Activated naive CD8-positive, alpha-beta T cell treated with anti-CD3 and anti-CD28 coated beads, Interleukin-2, amount 50 U/mL, for 24 hours (primary cell): Measurements from ENCODE around the gene BRIP1.
"Not testable (repeated sequence)": the region's sequence is repeated elsewhere in the genome, so short reads cannot be mapped to it uniquely, and the experiment has no call there.

Source experiments
- ATAC-seq: fragments of 150-1000 bp; cut with Tn5 transposase; one replicate; pipeline ENCODE4 v1.10.0; 2021
- DNase-seq: peaks from one replicate; pipeline ENCODE4 v3.0.0; 2021
- H3K27ac Mint-ChIP-seq: one replicate; pipeline ENCODE4 v1.8.0; 2021; ENCODE audit warnings: mild to moderate bottlenecking, mixed read lengths
- H3K27me3 Mint-ChIP-seq: one replicate; pipeline ENCODE4 v1.8.0; 2021; ENCODE audit warnings: mixed read lengths
- H3K36me3 Mint-ChIP-seq: one replicate; pipeline ENCODE4 v1.8.0; 2021; ENCODE audit warnings: low read depth, mixed read lengths
- H3K4me1 Mint-ChIP-seq: one replicate; pipeline ENCODE4 v1.8.0; 2021; ENCODE audit warnings: mixed read lengths
- H3K4me3 Mint-ChIP-seq: one replicate; pipeline ENCODE4 v1.8.0; 2021; ENCODE audit warnings: mild to moderate bottlenecking, moderate library complexity, mixed read lengths
- H3K9me3 Mint-ChIP-seq: one replicate; pipeline ENCODE4 v1.8.0; 2021; ENCODE audit warnings: mixed read lengths

The BRIP1 gene

DNA sequence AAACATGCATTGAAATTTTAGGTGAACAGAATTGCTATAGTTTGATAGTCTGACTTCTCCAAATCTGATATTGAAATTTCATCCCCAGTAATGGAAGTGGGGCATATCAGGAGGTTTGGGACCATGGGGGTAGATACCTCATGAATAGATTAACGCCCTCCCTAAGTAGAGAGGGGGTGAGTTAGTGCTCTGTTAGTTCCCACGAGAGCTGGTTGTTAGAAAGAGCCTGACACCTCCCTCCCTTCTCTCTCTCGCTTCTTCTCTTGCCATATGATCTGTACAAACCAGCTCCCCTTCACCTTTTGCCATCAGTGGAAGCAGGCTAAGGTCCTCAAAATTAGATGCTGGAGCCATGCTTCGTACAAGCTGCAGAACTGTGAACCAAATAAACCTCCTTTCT, 78.8 kb downstream of the BRIP1 start:
- H3K36me3 Mint-ChIP-seq: peaks cover 4% of the 10 kb centered on the region
- no peaks in the 10 kb centered on the region for H3K9me3 Mint-ChIP-seq
- no peak overlapping the region for H3K27ac Mint-ChIP-seq
- H3K27me3 Mint-ChIP-seq: no peaks in the 10 kb centered on the region
- no peak overlapping the region for H3K4me3 Mint-ChIP-seq
- no peak for ATAC-seq
- DNase-seq: no peak
- peaks cover 3% of the 10 kb centered on the region for H3K4me1 Mint-ChIP-seq

DNA sequence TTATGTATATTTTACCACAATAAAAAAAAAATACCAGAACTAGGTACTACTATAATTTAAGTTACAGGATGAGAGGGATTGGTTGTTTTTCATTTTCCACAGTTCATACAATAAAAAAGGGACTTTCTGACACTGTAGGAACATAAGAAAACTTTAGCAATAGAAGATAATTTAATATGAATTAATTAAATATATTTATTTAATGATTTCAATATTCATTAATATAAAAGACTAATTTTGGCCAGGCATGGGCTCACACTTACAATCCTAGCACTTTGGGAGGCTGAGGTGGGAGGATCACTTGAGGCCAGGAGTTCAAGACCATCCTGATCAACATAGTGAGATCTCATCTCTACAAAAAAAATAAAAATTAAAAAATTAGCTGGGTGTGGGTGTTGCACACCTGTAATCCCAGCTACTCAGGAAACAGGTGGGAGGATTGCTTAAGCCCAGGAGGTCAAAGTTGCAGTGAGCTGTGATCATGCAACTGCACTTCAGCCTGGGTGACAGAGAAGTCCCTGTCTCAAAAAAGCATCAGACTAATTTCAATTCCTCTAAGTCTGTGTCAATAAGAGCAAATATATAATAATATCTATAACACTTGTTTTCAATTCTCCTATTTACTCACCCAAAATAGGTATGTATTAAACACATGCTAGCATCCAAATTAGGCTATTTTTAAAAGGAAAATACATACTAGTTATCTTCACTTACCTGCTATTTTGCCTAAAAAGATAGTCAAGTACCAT, 79.6 kb downstream of the BRIP1 start:
- Mint-ChIP-seq H3K27me3 (no peaks in the 10 kb centered on the region), H3K4me3 (no peak overlapping the region), H3K4me1 (peaks cover 3% of the 10 kb centered on the region), H3K27ac (no peak overlapping the region), H3K36me3 (peaks cover 6% of the 10 kb centered on the region), H3K9me3 (no peaks in the 10 kb centered on the region)
- DNase-seq (no peak), ATAC-seq (no peak)

DNA sequence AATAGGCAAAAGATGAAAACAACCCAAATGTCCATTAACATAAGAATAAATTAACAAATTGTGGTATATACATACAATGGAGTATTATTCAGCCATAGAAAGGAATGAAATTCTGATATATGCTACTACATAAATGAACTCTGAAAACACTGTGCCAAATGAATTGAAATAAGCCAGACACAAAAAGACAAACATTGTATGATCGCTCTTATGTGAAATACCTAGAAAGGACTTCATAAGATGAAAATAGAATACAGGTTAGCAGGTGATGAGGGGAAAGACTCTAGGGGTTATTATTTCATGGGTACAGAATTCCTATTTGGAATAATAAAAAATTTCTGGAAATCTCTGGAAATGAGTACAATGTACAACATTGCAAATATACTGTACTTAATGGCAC, 80.2 kb downstream of the BRIP1 start:
- ATAC-seq (no peak), DNase-seq (no peak)
- no peaks in the 10 kb centered on the region for H3K9me3 Mint-ChIP-seq
- no peak overlapping the region for H3K4me3 Mint-ChIP-seq
- H3K36me3 Mint-ChIP-seq: peaks cover 6% of the 10 kb centered on the region
- H3K4me1 Mint-ChIP-seq: peaks cover 3% of the 10 kb centered on the region
- H3K27ac Mint-ChIP-seq: no peak overlapping the region
- H3K27me3 Mint-ChIP-seq: no peaks in the 10 kb centered on the region

DNA sequence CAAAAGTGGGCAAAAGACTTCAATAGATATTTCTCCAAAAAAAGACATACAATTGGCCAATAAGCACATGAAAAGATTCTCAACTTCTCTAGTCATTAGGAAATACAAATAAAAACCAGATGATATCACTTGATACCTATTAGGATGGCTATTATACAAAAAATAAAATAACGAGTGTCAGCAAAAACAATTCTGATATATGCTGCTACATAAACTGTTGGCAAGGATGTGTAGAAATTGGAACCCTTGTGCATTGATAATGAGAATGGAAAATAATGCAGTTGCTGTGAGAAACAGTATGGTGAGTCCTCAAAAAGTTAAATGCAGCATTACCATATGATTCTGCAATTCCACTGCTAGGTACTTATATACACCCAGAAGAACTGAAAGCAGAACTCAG, 80.6 kb downstream of the BRIP1 start:
- DNase-seq (no peak), ATAC-seq (no peak)
- Mint-ChIP-seq H3K9me3 (no peaks in the 10 kb centered on the region), H3K4me3 (no peak overlapping the region), H3K36me3 (peaks cover 6% of the 10 kb centered on the region), H3K27ac (no peak overlapping the region), H3K4me1 (peaks cover 3% of the 10 kb centered on the region), H3K27me3 (no peaks in the 10 kb centered on the region)

DNA sequence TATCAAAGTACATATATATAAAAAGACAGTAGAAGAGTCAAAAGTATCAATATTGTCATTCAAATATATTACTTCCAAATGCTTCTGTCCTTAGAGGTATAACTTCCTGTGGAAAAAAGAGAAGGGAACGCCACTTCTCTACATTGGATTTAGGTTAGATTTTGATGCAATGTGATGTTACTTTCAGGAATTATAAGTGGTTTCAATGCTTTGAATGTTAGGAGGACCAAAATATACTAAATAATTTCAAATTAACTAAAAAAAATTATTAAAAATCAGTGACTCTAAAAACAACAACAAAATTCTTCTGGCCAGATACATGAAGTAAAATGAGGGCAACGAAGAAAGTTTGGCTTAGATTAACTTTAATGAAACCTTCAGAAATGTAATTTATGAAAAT, 88.0 kb downstream of the BRIP1 start:
- H3K4me1 Mint-ChIP-seq: no peaks in the 10 kb centered on the region
- no peak overlapping the region for H3K4me3 Mint-ChIP-seq
- ATAC-seq (no peak), DNase-seq (no peak)
- H3K36me3 Mint-ChIP-seq: peaks cover 36% of the 10 kb centered on the region
- H3K27ac Mint-ChIP-seq: no peak overlapping the region
- peaks cover 13% of the 10 kb centered on the region for H3K9me3 Mint-ChIP-seq
- no peaks in the 10 kb centered on the region for H3K27me3 Mint-ChIP-seq

DNA sequence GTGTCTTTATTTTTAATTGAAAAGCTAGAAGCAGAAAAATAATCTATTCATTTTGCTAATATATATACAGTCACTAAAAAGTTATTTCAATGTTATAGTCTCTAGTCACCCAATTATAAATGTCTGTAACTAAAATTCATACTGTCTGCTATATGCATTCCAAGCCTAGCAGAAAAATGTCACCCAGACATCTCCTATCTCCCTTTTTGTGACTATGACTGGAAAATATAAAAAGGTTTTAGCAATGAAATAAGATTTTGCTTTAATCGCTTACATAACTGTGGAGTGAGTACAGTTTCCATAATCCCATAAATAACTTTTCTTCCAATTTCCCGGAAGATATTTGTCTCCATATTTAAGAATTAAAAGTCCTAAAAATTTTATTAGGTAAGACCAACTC, 88.6 kb downstream of the BRIP1 start:
- no peaks in the 10 kb centered on the region for H3K27me3 Mint-ChIP-seq
- H3K9me3 Mint-ChIP-seq: peaks cover 18% of the 10 kb centered on the region
- no peaks in the 10 kb centered on the region for H3K4me1 Mint-ChIP-seq
- H3K36me3 Mint-ChIP-seq: peaks cover 40% of the 10 kb centered on the region
- DNase-seq: no peak
- no peak for ATAC-seq
- no peak overlapping the region for H3K27ac Mint-ChIP-seq
- no peak overlapping the region for H3K4me3 Mint-ChIP-seq

DNA sequence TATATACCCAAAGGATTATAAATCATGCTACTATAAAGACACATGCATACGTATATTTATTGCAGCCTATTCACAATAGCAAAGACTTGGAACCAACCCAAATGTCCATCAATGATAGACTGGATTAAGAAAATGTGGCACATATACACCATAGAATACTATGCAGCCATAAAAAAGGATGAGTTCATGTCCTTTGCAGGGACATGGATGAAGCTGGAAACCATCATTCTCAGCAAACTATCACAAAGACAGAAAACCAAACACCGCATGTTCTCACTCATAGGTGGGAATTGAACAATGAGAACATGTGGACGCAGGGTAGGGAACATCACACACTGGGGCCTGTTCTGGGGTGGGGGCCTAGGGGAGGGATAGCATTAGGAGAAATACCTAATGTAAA, 89.2 kb downstream of the BRIP1 start:
- not testable (repeated sequence) for ATAC-seq, H3K4me1 Mint-ChIP-seq, H3K27ac Mint-ChIP-seq, H3K27me3 Mint-ChIP-seq, H3K4me3 Mint-ChIP-seq, DNase-seq
- peaks cover 22% of the 10 kb centered on the region for H3K9me3 Mint-ChIP-seq
- peaks cover 46% of the 10 kb centered on the region for H3K36me3 Mint-ChIP-seq

DNA sequence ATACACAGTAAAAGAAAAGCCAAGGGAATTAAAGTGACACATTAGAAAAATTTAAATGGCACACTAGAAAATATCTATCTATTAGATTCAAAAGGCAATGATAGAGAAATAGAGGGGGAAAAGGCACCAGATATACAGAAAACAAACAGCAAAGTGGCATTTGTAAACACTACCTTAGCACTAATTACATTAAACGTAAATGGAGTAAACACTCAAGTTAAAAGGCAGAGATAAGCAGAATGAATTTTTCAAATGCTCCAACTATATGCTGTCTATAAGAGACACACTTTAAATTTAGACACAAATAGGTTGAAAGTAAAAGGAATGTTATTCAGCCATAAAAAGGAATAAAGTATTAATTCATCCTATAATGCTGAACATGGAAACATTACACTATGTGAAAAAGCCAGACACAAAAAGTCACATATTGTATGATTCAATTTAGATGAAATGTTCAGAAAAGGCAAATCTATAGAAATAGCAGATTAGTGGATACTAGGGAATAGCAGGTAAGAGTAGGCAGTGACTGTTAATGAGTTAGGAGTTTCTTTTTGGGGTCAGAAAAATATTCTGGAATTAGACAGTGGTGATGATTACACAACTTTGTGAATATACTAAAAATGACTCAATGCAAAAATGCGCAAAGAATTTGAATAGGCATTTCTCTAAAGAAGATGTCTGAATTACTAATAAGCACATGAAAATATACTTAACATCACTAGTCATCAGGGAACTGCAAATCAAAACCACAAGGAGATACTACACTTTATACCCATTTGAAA, 92.4 kb downstream of the BRIP1 start:
- H3K4me1 Mint-ChIP-seq: no peaks in the 10 kb centered on the region
- ATAC-seq (no peak), DNase-seq (no peak)
- no peak overlapping the region for H3K27ac Mint-ChIP-seq
- H3K4me3 Mint-ChIP-seq: no peak overlapping the region
- peaks cover 51% of the 10 kb centered on the region for H3K36me3 Mint-ChIP-seq
- H3K27me3 Mint-ChIP-seq: no peaks in the 10 kb centered on the region
- peaks cover 22% of the 10 kb centered on the region for H3K9me3 Mint-ChIP-seq

DNA sequence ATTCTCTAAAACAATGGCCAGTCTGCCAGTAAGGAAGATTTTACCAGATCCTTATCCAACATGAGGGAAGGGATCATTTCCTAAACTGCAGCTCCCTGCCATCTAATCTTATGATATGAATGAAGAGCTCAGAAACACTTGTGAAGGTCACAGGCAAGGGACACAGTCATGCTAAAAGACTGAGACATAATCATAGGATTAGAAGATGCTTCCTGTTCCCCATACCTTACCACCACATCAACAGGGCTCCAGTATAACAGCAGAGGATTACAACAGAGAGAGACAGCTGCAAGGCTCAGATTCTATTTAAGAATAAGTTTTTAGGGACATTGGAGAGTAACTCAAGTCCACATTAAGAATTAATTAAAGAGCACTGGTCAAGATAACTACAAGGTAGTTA, 93.3 kb downstream of the BRIP1 start:
- H3K9me3 Mint-ChIP-seq: peaks cover 22% of the 10 kb centered on the region
- no peaks in the 10 kb centered on the region for H3K4me1 Mint-ChIP-seq
- H3K4me3 Mint-ChIP-seq: no peak overlapping the region
- no peak overlapping the region for H3K27ac Mint-ChIP-seq
- no peaks in the 10 kb centered on the region for H3K27me3 Mint-ChIP-seq
- ATAC-seq: no peak
- no peak for DNase-seq
- peaks cover 49% of the 10 kb centered on the region for H3K36me3 Mint-ChIP-seq

DNA sequence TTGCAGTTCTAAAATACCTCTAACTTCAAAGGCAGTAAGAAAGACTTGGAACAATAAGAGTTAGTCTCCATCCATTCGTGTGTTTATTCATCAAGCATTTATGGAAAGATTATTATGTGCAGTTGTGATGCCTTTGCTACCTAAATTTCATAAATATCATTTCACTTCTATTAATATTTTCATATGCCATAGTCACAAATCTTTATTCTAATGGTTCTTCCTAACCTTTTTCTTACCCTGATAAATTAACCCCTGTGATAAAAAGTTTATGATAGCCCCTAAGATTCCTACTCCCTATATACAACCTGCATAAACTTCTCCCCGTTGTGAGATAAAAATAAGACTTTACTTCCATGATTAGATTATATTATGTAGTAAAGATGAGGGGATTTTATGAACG, 94.9 kb downstream of the BRIP1 start:
- Mint-ChIP-seq H3K4me3 (no peak overlapping the region), H3K27me3 (no peaks in the 10 kb centered on the region), H3K4me1 (no peaks in the 10 kb centered on the region), H3K36me3 (peaks cover 40% of the 10 kb centered on the region), H3K9me3 (peaks cover 22% of the 10 kb centered on the region), H3K27ac (no peak overlapping the region)
- ATAC-seq: no peak
- no peak for DNase-seq

DNA sequence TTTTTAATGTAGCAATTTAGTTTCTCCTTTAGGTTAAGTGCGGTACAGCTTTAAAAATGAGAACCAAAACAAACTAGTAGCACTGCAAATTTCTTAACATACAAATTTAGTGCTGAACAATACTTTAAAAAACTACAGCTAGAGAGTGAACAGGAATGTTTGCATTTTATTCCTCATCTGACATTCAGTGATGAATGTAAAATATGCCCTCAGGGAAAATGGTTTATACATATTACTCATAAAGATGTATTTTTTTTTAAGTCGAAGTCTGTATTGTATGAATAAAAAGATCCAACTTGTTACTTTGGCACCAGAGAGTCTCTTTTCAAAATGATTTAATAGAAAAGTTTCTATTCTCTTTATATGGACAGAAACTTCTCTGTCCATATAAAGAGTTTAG, 96.8 kb downstream of the BRIP1 start:
- H3K27ac Mint-ChIP-seq: no peak overlapping the region
- no peak for DNase-seq
- ATAC-seq: no peak
- H3K36me3 Mint-ChIP-seq: peaks cover 35% of the 10 kb centered on the region
- H3K27me3 Mint-ChIP-seq: no peaks in the 10 kb centered on the region
- peaks cover 18% of the 10 kb centered on the region for H3K9me3 Mint-ChIP-seq
- no peak overlapping the region for H3K4me3 Mint-ChIP-seq
- no peaks in the 10 kb centered on the region for H3K4me1 Mint-ChIP-seq

DNA sequence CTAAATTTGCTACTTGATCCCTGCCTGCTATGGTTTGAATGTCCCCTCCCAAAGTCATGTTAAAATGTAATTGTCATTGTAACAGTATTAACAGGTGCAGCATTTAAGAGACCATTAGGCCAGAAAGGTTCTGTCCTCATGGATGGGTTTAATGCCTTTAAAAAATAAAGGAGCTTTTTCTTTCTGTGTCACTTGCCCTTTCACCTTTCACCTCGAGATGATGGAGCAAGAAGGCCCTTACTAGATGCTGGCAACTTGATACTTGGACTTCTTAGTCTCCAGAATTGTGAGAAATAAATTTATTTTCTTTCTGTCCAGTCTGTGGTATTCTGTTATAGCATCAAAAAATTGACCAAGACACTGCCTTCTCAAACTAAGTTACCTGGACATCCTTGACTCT, 98.5 kb downstream of the BRIP1 start:
- DNase-seq: no peak
- H3K4me3 Mint-ChIP-seq: no peak overlapping the region
- H3K27me3 Mint-ChIP-seq: no peaks in the 10 kb centered on the region
- peaks cover 5% of the 10 kb centered on the region for H3K9me3 Mint-ChIP-seq
- H3K36me3 Mint-ChIP-seq: peaks cover 29% of the 10 kb centered on the region
- no peaks in the 10 kb centered on the region for H3K4me1 Mint-ChIP-seq
- no peak overlapping the region for H3K27ac Mint-ChIP-seq
- no peak for ATAC-seq

DNA sequence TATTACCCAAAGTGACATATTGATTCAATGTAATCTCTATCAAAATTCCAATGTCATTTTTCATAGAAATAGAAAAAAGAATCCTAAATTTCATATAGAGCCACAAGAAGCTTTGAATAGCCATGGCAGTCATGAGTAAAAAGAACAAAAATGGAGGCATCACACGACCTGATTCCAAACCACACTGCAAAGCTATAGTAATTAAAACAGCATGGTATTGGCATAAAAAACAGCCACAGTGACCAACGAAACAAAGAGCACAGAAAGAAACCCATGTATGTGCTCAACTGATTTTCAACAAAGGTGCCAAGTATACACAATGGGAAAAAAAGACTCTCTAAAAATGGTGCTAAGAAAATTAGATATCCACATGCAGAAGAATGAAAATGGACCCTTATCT, 101.5 kb downstream of the BRIP1 start:
- H3K4me1 Mint-ChIP-seq: peaks cover 3% of the 10 kb centered on the region
- H3K4me3 Mint-ChIP-seq: no peak overlapping the region
- H3K27ac Mint-ChIP-seq: no peak overlapping the region
- ATAC-seq (no peak), DNase-seq (no peak)
- no peaks in the 10 kb centered on the region for H3K27me3 Mint-ChIP-seq
- peaks cover 5% of the 10 kb centered on the region for H3K9me3 Mint-ChIP-seq
- H3K36me3 Mint-ChIP-seq: peaks cover 22% of the 10 kb centered on the region

DNA sequence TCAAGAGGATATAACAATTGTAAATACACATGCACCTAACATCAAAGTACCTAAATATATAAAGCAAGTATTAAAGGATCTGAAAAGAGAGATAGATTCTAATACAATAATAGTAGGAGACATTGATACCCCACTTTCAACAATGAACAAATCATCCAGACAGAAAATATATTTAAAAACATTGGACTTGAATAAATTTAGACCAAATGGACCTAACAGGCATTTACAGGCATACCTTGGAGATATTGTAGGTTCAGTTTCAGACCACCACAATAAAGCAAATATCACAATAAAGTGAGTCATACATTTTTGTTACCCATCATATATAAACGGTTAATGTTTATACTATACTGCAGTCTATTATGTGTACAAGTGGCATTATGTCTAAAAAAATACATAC, 104.0 kb downstream of the BRIP1 start:
- DNase-seq (no peak), ATAC-seq (no peak)
- Mint-ChIP-seq H3K27me3 (no peaks in the 10 kb centered on the region), H3K4me3 (no peak overlapping the region), H3K4me1 (peaks cover 3% of the 10 kb centered on the region), H3K36me3 (peaks cover 29% of the 10 kb centered on the region), H3K27ac (no peak overlapping the region), H3K9me3 (peaks cover 5% of the 10 kb centered on the region)

DNA sequence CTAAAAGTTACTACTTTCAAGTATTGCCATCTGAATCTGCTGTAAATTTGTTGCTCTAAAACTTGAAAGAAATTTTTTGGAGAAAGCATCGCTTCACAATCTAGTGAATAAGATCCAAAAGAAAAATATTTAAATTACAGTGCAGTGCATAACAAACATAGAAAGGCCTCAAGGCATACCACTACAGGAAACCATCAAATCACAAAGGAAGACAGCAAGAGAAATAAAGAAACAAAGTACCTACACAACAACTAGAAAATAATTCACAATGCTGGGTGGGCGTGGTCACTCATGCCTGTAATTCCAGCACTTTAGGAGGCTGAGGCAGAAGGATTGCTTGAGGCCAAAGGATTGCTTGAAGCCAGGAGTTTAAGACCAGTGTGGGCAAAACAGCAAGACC, 104.9 kb downstream of the BRIP1 start:
- H3K4me3 Mint-ChIP-seq: no peak overlapping the region
- ATAC-seq (no peak), DNase-seq (no peak)
- peaks cover 5% of the 10 kb centered on the region for H3K9me3 Mint-ChIP-seq
- H3K4me1 Mint-ChIP-seq: peaks cover 3% of the 10 kb centered on the region
- no peak overlapping the region for H3K27ac Mint-ChIP-seq
- peaks cover 29% of the 10 kb centered on the region for H3K36me3 Mint-ChIP-seq
- no peaks in the 10 kb centered on the region for H3K27me3 Mint-ChIP-seq
